Measurements from ENCODE around the gene PITX1.

The PITX1 gene

DNA sequence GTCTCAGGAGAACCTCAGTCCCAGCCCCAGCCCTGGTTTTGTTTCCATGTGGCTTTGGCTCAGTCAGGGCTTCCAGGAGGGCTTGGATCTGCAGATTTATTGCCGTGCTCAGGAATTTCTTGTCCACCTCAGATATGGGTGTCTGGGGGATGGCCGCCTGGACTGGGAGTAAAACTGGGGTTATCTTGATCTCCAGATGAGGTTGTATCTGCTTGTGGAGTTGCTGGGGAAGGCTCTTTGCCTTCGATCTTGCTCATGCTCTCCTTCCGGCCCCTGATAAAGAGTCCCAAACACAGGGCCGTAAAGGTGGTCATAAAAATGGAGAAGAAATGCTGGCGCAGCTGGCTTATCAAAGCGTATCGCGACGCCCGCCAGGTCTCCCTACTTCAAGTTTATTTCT is 17.8 kb upstream of the PITX1 start:
- Histone ChIP-seq H2BK15ac (ENCODE audit: low read length) (no peak overlapping the region), H3K36me3 (replicated peaks in 1 of 2; ENCODE audit: control insufficient read depth in 2 of 2, insufficient read depth in 2 of 2, low read length in 2 of 2) (no peaks in the 10 kb centered on the region), H3K18ac (ENCODE audit: low read length) (no peak overlapping the region), H3K4me2 (ENCODE audit: insufficient read depth, low read length, poor library complexity, severe bottlenecking) (no peak overlapping the region), H3K4me3 (ENCODE audit: low read length in 2 of 2) (no peak overlapping the region), H3K23ac (ENCODE audit: low read depth, low read length, poor library complexity) (no peak overlapping the region), H2BK120ac (ENCODE audit: low read depth, low read length) (no peak overlapping the region), H3K27ac (replicated peaks; ENCODE audit: low read length) (no peak overlapping the region), H3K4me1 (ENCODE audit: control insufficient read depth in 2 of 2, insufficient read depth in 1 of 2, low read depth in 1 of 2, low read length in 2 of 2) (peaks cover 0 to 17% of the 10 kb centered on the region in 2 donors), H3K79me1 (ENCODE audit: low read depth, low read length) (no peaks in the 10 kb centered on the region), H3K9ac (ENCODE audit: low read depth, low read length, poor library complexity) (no peak overlapping the region), H2AK5ac (ENCODE audit: low read depth, low read length) (no peak overlapping the region), H3K27me3 (ENCODE audit: control insufficient read depth in 3 of 3, insufficient read depth in 3 of 3, low read depth in 1 of 3, low read length in 3 of 3) (peaks cover 15 to 94% (median 52%) of the 10 kb centered on the region in 3 experiments), H3K14ac (ENCODE audit: low read length) (no peak overlapping the region), H3K9me3 (replicated peaks in 1 of 2; ENCODE audit: control insufficient read depth in 2 of 2, insufficient read depth in 1 of 2, low read depth in 1 of 2, low read length in 2 of 2) (no peaks in the 10 kb centered on the region), H4K91ac (ENCODE audit: low read depth, low read length, poor library complexity) (no peak overlapping the region), H2BK5ac (ENCODE audit: low read length) (no peak overlapping the region), H4K8ac (ENCODE audit: low read depth, low read length) (no peak overlapping the region), H2BK12ac (ENCODE audit: low read length) (no peak overlapping the region), H3K4ac (ENCODE audit: low read length) (no peak overlapping the region), H2AFZ (ENCODE audit: low read length) (no peak overlapping the region)
- DNase-seq (ENCODE audit: low spot score), result no peak
- no CpG with 5 or more reads among the region's 11 CpGs for WGBS, 2 donors (ENCODE audit: extremely low coverage in 2 of 2, insufficient read length in 2 of 2, insufficient replicate concordance in 1 of 2)

- H3K23ac ChIP-seq (ENCODE audit: low read depth, low read length, poor library complexity), result no peak overlapping the region
- no peak overlapping the region for H3K4ac ChIP-seq (ENCODE audit: low read length)
- peaks cover 0 to 17% of the 10 kb centered on the region in 2 donors for H3K4me1 ChIP-seq (ENCODE audit: control insufficient read depth in 2 of 2, insufficient read depth in 1 of 2, low read depth in 1 of 2, low read length in 2 of 2)
- no peak overlapping the region for H2BK120ac ChIP-seq (ENCODE audit: low read depth, low read length)
- no peaks in the 10 kb centered on the region for H3K9me3 ChIP-seq (replicated peaks in 1 of 2; ENCODE audit: control insufficient read depth in 2 of 2, insufficient read depth in 1 of 2, low read depth in 1 of 2, low read length in 2 of 2)
- H2BK15ac ChIP-seq (ENCODE audit: low read length), result no peak overlapping the region
- H3K27ac ChIP-seq (replicated peaks; ENCODE audit: low read length), result no peak overlapping the region
- H4K8ac ChIP-seq (ENCODE audit: low read depth, low read length), result no peak overlapping the region
- H2AFZ ChIP-seq (ENCODE audit: low read length), result no peak overlapping the region
- DNase-seq (ENCODE audit: low spot score), result no peak
- no peak overlapping the region for H2BK12ac ChIP-seq (ENCODE audit: low read length)
- no peaks in the 10 kb centered on the region for H3K36me3 ChIP-seq (replicated peaks in 1 of 2; ENCODE audit: control insufficient read depth in 2 of 2, insufficient read depth in 2 of 2, low read length in 2 of 2)
- H3K4me3 ChIP-seq (ENCODE audit: low read length in 2 of 2), result no peak overlapping the region
- H3K27me3 ChIP-seq (ENCODE audit: control insufficient read depth in 3 of 3, insufficient read depth in 3 of 3, low read depth in 1 of 3, low read length in 3 of 3), result peaks cover 15 to 94% (median 54%) of the 10 kb centered on the region in 3 experiments
- no peaks in the 10 kb centered on the region for H3K79me1 ChIP-seq (ENCODE audit: low read depth, low read length)
- no peak overlapping the region for H3K9ac ChIP-seq (ENCODE audit: low read depth, low read length, poor library complexity)
- no peak overlapping the region for H2BK5ac ChIP-seq (ENCODE audit: low read length)
- no peak overlapping the region for H4K91ac ChIP-seq (ENCODE audit: low read depth, low read length, poor library complexity)
- H3K14ac ChIP-seq (ENCODE audit: low read length), result no peak overlapping the region
- H3K4me2 ChIP-seq (ENCODE audit: insufficient read depth, low read length, poor library complexity, severe bottlenecking), result no peak overlapping the region
- WGBS, 2 donors (ENCODE audit: extremely low coverage in 2 of 2, insufficient read length in 2 of 2, insufficient replicate concordance in 1 of 2), result no CpG with 5 or more reads among the region's 3 CpGs
- H2AK5ac ChIP-seq (ENCODE audit: low read depth, low read length), result no peak overlapping the region
- H3K18ac ChIP-seq (ENCODE audit: low read length), result no peak overlapping the region
Observed at GRCh38 chr5:135051399-135051798, 17.4 kb upstream of the PITX1 start.

- Histone ChIP-seq H2BK120ac (ENCODE audit: low read depth, low read length) (no peak overlapping the region), H2BK5ac (ENCODE audit: low read length) (no peak overlapping the region), H3K14ac (ENCODE audit: low read length) (no peak overlapping the region), H3K4me2 (ENCODE audit: insufficient read depth, low read length, poor library complexity, severe bottlenecking) (peak overlapping the region; percentile 57), H2AK5ac (ENCODE audit: low read depth, low read length) (no peak overlapping the region), H3K9ac (ENCODE audit: low read depth, low read length, poor library complexity) (peak overlapping the region; percentile 67), H4K91ac (ENCODE audit: low read depth, low read length, poor library complexity) (no peak overlapping the region), H3K4me1 (ENCODE audit: control insufficient read depth in 2 of 2, insufficient read depth in 1 of 2, low read depth in 1 of 2, low read length in 2 of 2) (peaks cover 0 to 17% of the 10 kb centered on the region in 2 donors), H4K8ac (ENCODE audit: low read depth, low read length) (no peak overlapping the region), H3K18ac (ENCODE audit: low read length) (peak overlapping the region; percentile 54), H2AFZ (ENCODE audit: low read length) (peak overlapping the region; percentile 15), H3K9me3 (replicated peaks in 1 of 2; ENCODE audit: control insufficient read depth in 2 of 2, insufficient read depth in 1 of 2, low read depth in 1 of 2, low read length in 2 of 2) (no peaks in the 10 kb centered on the region), H2BK15ac (ENCODE audit: low read length) (peak overlapping the region; percentile 42), H3K36me3 (replicated peaks in 1 of 2; ENCODE audit: control insufficient read depth in 2 of 2, insufficient read depth in 2 of 2, low read length in 2 of 2) (no peaks in the 10 kb centered on the region), H3K23ac (ENCODE audit: low read depth, low read length, poor library complexity) (peak overlapping the region; percentile 67), H2BK12ac (ENCODE audit: low read length) (peak overlapping the region; percentile 10), H3K27ac (replicated peaks; ENCODE audit: low read length) (no peak overlapping the region), H3K4me3 (ENCODE audit: low read length in 2 of 2) (peak overlapping the region in 1 of 2 donors; percentile 72), H3K4ac (ENCODE audit: low read length) (no peak overlapping the region), H3K27me3 (ENCODE audit: control insufficient read depth in 3 of 3, insufficient read depth in 3 of 3, low read depth in 1 of 3, low read length in 3 of 3) (peaks cover 15 to 94% (median 61%) of the 10 kb centered on the region in 3 experiments), H3K79me1 (ENCODE audit: low read depth, low read length) (no peaks in the 10 kb centered on the region)
- DNase-seq (ENCODE audit: low spot score), result no peak
- no CpG with 5 or more reads among the region's 45 CpGs for WGBS, 2 donors (ENCODE audit: extremely low coverage in 2 of 2, insufficient read length in 2 of 2, insufficient replicate concordance in 1 of 2)
Observed at GRCh38 chr5:135050244-135050767, 16.3 kb upstream of the PITX1 start.

DNA sequence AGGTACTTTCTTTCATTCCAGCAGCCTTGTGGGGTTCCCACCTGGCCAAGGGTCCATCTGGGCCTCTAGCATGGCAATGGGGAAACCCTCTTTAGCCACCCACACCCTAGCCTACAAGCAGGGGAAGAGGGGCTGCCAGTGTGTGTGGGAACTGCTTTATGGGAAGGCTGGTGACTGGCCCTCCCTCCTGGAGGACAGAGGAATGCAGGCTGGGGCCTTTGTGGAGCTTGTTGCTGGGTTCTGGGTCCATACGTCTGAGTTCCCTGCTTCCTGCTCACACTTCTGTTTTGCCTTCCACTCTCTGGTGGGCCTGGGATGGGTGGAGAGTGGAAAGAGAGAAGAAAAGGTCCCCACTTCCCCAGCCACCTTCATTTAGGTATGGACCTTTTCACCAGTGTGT is 14.9 kb upstream of the PITX1 start:
- no peak overlapping the region for H4K91ac ChIP-seq (ENCODE audit: low read depth, low read length, poor library complexity)
- no peak overlapping the region for H2BK120ac ChIP-seq (ENCODE audit: low read depth, low read length)
- H3K27me3 ChIP-seq (ENCODE audit: control insufficient read depth in 3 of 3, insufficient read depth in 3 of 3, low read depth in 1 of 3, low read length in 3 of 3), result peaks cover 15 to 97% (median 70%) of the 10 kb centered on the region in 3 experiments
- no peak overlapping the region for H3K23ac ChIP-seq (ENCODE audit: low read depth, low read length, poor library complexity)
- no peak overlapping the region for H2AFZ ChIP-seq (ENCODE audit: low read length)
- no peak overlapping the region for H4K8ac ChIP-seq (ENCODE audit: low read depth, low read length)
- H3K4me1 ChIP-seq (ENCODE audit: control insufficient read depth in 2 of 2, insufficient read depth in 1 of 2, low read depth in 1 of 2, low read length in 2 of 2), result peaks cover 0 to 17% of the 10 kb centered on the region in 2 donors
- no peak overlapping the region for H3K4me3 ChIP-seq (ENCODE audit: low read length in 2 of 2)
- no peak overlapping the region for H3K4ac ChIP-seq (ENCODE audit: low read length)
- no peak overlapping the region for H3K4me2 ChIP-seq (ENCODE audit: insufficient read depth, low read length, poor library complexity, severe bottlenecking)
- no peaks in the 10 kb centered on the region for H3K36me3 ChIP-seq (replicated peaks in 1 of 2; ENCODE audit: control insufficient read depth in 2 of 2, insufficient read depth in 2 of 2, low read length in 2 of 2)
- H3K27ac ChIP-seq (replicated peaks; ENCODE audit: low read length), result no peak overlapping the region
- peak overlapping the region; percentile 15 for H3K18ac ChIP-seq (ENCODE audit: low read length)
- H2AK5ac ChIP-seq (ENCODE audit: low read depth, low read length), result peak overlapping the region; percentile 42
- H2BK15ac ChIP-seq (ENCODE audit: low read length), result no peak overlapping the region
- no peaks in the 10 kb centered on the region for H3K9me3 ChIP-seq (replicated peaks in 1 of 2; ENCODE audit: control insufficient read depth in 2 of 2, insufficient read depth in 1 of 2, low read depth in 1 of 2, low read length in 2 of 2)
- no CpG with 5 or more reads among the region's 1 CpG for WGBS, 2 donors (ENCODE audit: extremely low coverage in 2 of 2, insufficient read length in 2 of 2, insufficient replicate concordance in 1 of 2)
- H3K14ac ChIP-seq (ENCODE audit: low read length), result no peak overlapping the region
- no peak overlapping the region for H2BK5ac ChIP-seq (ENCODE audit: low read length)
- H2BK12ac ChIP-seq (ENCODE audit: low read length), result no peak overlapping the region
- H3K9ac ChIP-seq (ENCODE audit: low read depth, low read length, poor library complexity), result no peak overlapping the region
- DNase-seq (ENCODE audit: low spot score), result no peak
- H3K79me1 ChIP-seq (ENCODE audit: low read depth, low read length), result no peaks in the 10 kb centered on the region

Measured in neuronal stem cell (in vitro differentiated cells).